GM19463 (cell line): ENCODE data around the gene ZNF860.

Experiments
- ATAC-seq: cut with Tn5 transposase; IDR thresholded peaks from one replicate; pipeline ENCODE4 v1.9.1; 2021; ENCODE audit warnings: mild to moderate bottlenecking, moderate library complexity; ENCODE audit not compliant: unreplicated experiment

Gene ZNF860

GRCh38 chr3:31981206-31982181, at the start of gene ZNF860, which contains the start of gene OSBPL10:
Gene ZNF860 (plus strand): TSS chr3:31981750. CDS start chr3:31989080, 7,330 bp downstream.
Gene OSBPL10 (minus strand): TSS chr3:31981262. CDS start chr3:31981179, 83 bp downstream.
- peak; percentile 18 for ATAC-seq

GRCh38 chr3:31932990-31933389, 48.6 kb upstream of the ZNF860 start:
- no peak for ATAC-seq

GRCh38 chr3:31934018-31934417, 47.5 kb upstream of the ZNF860 start:
- no peak for ATAC-seq

GRCh38 chr3:31934866-31935265, 46.7 kb upstream of the ZNF860 start:
- ATAC-seq, result no peak

GRCh38 chr3:31936420-31937060, 45.0 kb upstream of the ZNF860 start:
- ATAC-seq, result no peak

GRCh38 chr3:31937225-31937624, 44.3 kb upstream of the ZNF860 start:
- no peak for ATAC-seq

GRCh38 chr3:31942446-31942845, 39.1 kb upstream of the ZNF860 start:
- no peak for ATAC-seq

GRCh38 chr3:31943041-31943440, 38.5 kb upstream of the ZNF860 start:
- ATAC-seq, result no peak

- ATAC-seq, result no peak
These were observed 35.9 kb upstream of the ZNF860 start for GRCh38 chr3:31945738-31946052.

- no peak for ATAC-seq
These were observed 35.0 kb upstream of the ZNF860 start for GRCh38 chr3:31946484-31947081.

GRCh38 chr3:31947162-31947561, 34.4 kb upstream of the ZNF860 start:
- no peak for ATAC-seq

- no peak for ATAC-seq
These were observed 33.9 kb upstream of the ZNF860 start for GRCh38 chr3:31947671-31948091.

GRCh38 chr3:31948280-31948679, 33.3 kb upstream of the ZNF860 start:
- ATAC-seq, result no peak

- peak; percentile 75 for ATAC-seq
These were observed 29.3 kb upstream of the ZNF860 start for GRCh38 chr3:31952205-31952604.

- ATAC-seq, result no peak
These were observed 28.5 kb upstream of the ZNF860 start for GRCh38 chr3:31953091-31953490.

GRCh38 chr3:31953636-31954035, 27.9 kb upstream of the ZNF860 start:
- ATAC-seq, result no peak

GRCh38 chr3:31955581-31955980, 26.0 kb upstream of the ZNF860 start:
- ATAC-seq, result no peak

- ATAC-seq, result no peak
These were observed 24.4 kb upstream of the ZNF860 start for GRCh38 chr3:31957106-31957505.

- no peak for ATAC-seq
These were observed 22.8 kb upstream of the ZNF860 start for GRCh38 chr3:31958701-31959152.

GRCh38 chr3:31959251-31959650, 22.3 kb upstream of the ZNF860 start:
- no peak for ATAC-seq

- peak; percentile 35 for ATAC-seq
These were observed 21.4 kb upstream of the ZNF860 start for GRCh38 chr3:31959951-31960792.
